ENCODE data around the gene IL19.

GRCh38 chr1:206808615-206809014, 38.0 kb downstream of the IL19 start:
- TF ChIP-seq CTCF (IDR thresholded peaks at IDR 0.05) (no peak), TEAD4 (CRISPR knock-in tag; IDR thresholded peaks at IDR 0.05) (no peak), ATF3 (CRISPR knock-in tag; conservative IDR thresholded peaks at IDR 0.05) (no peak), ZNF232 (CRISPR knock-in tag; IDR thresholded peaks at IDR 0.05) (no peak), RELA (CRISPR knock-in tag; IDR thresholded peaks at IDR 0.05; ENCODE audit: borderline replicate concordance) (no peak), NR2C2 (CRISPR knock-in tag; IDR thresholded peaks at IDR 0.05) (no peak), ZNF138 (CRISPR knock-in tag; conservative IDR thresholded peaks at IDR 0.05) (no peak), FOXJ3 (CRISPR knock-in tag; IDR thresholded peaks at IDR 0.05; ENCODE audit: borderline replicate concordance) (no peak), ZNF281 (CRISPR knock-in tag; IDR thresholded peaks at IDR 0.05) (no peak), E2F4 (CRISPR knock-in tag; IDR thresholded peaks at IDR 0.05; ENCODE audit: borderline replicate concordance, low read depth) (no peak), SMAD3 (CRISPR knock-in tag; IDR thresholded peaks at IDR 0.05; ENCODE audit: borderline replicate concordance) (no peak), TEAD1 (CRISPR knock-in tag; IDR thresholded peaks at IDR 0.05) (no peak), ZNF423 (CRISPR knock-in tag; IDR thresholded peaks at IDR 0.05) (no peak), ZBTB43 (CRISPR knock-in tag; IDR thresholded peaks at IDR 0.05) (no peak)

Measured in WTC11 (cell line).